Natural killer cell (primary cell): Measurements from ENCODE around the gene PCLAF. TPM values are rescaled to one million over a fixed set of nuclear protein-coding genes. Genes with fewer than 3 reads are reported as not detected.

Experiments used
- ATAC-seq, 3 donors: fragments of 150-1000 bp in 2 of 3; fragments of 200-7000 bp in 1 of 3; cut with Tn5 transposase; 1 replicate in 1 of 3; 2 replicates in 2 of 3; pipeline ENCODE4 v1.10.0; 2021; ENCODE audit warnings: mild to moderate bottlenecking in 2 of 3, moderate library complexity in 2 of 3
- DNase-seq, 2 donors: peaks; one replicate each; pipeline versions ENCODE4 v3.0.0 to v3.0.0-alpha.2; 2013 to 2021; ENCODE audit warnings: mixed read lengths in 1 of 2
- H3K27ac ChIP-seq: one replicate; pipeline ENCODE4 v1.5.1; 2013; ENCODE audit warnings: mild to moderate bottlenecking, low read length
- H3K27me3 ChIP-seq: one replicate; pipeline ENCODE4 v1.6.1; 2013; ENCODE audit warnings: low read length; ENCODE audit not compliant: control insufficient read depth, insufficient read depth
- H3K36me3 ChIP-seq: one replicate; pipeline ENCODE4 v1.6.1; 2013; ENCODE audit warnings: low read length; ENCODE audit not compliant: control insufficient read depth, insufficient read depth
- H3K4me1 ChIP-seq: one replicate; pipeline ENCODE4 v1.6.1; 2013; ENCODE audit warnings: low read length; ENCODE audit not compliant: control insufficient read depth, insufficient read depth
- H3K4me3 ChIP-seq: one replicate; pipeline ENCODE4 v1.5.1; 2013; ENCODE audit warnings: low read length
- H3K9me3 ChIP-seq: one replicate; pipeline ENCODE4 v1.6.1; 2013; ENCODE audit warnings: low read length; ENCODE audit not compliant: control insufficient read depth, insufficient read depth
- H3K27ac Mint-ChIP-seq, 2 donors: one replicate each; pipeline ENCODE4 v1.8.0; 2022; ENCODE audit warnings: mild to moderate bottlenecking in 2 of 2, mixed read lengths in 2 of 2, moderate library complexity in 1 of 2
- H3K27me3 Mint-ChIP-seq, 2 donors: one replicate each; pipeline ENCODE4 v1.8.0; 2022; ENCODE audit warnings: low read depth in 2 of 2, mixed read lengths in 2 of 2
- H3K36me3 Mint-ChIP-seq: one replicate; pipeline ENCODE4 v1.8.0; 2022; ENCODE audit warnings: mixed read lengths
- H3K4me1 Mint-ChIP-seq, 2 donors: one replicate each; pipeline ENCODE4 v1.8.0; 2022; ENCODE audit warnings: mixed read lengths in 2 of 2
- H3K4me3 Mint-ChIP-seq: one replicate; pipeline ENCODE4 v1.8.0; 2022; ENCODE audit warnings: mild to moderate bottlenecking, moderate library complexity, mixed read lengths
- H3K9me3 Mint-ChIP-seq, 2 donors: one replicate each; pipeline ENCODE4 v1.8.0; 2022; ENCODE audit warnings: mixed read lengths in 2 of 2
- WGBS: methylation state at CpG from one replicate; pipeline ENCODE4 v1.1.7; 2013; ENCODE audit warnings: missing lambda C conversion rate; ENCODE audit not compliant: insufficient coverage; 5-methylcytosine and 5-hydroxymethylcytosine counted together
- intact Hi-C: fragments of 100-400 bp; cut with micrococcal nuclease; formaldehyde crosslinking; loops from one replicate; pipeline ENCODE4 v1.14.2; 2022
- total RNA-seq, 4 donors: library from RNA; stranded (reverse); fragments of 120-200 nt in 1 of 4; gene quantifications; one replicate each; pipeline versions ENCODE4 v1.2.3 to v1.2.4, GENCODE V29; 2013 to 2022
- TF ChIP-seq, protein P1 (sequence below): fragments of 200-600 bp; IDR thresholded peaks from one replicate; pipeline ENCODE4 v1.8.0; 2022; ENCODE audit warnings: antibody characterized with exemption

Gene PCLAF
- total RNA-seq, 3 donors from 2014 or later (not counting 1 experiment from before 2014, with no cell fraction given) = 1.4 to 2.2 (median 1.9) TPM

DNA sequence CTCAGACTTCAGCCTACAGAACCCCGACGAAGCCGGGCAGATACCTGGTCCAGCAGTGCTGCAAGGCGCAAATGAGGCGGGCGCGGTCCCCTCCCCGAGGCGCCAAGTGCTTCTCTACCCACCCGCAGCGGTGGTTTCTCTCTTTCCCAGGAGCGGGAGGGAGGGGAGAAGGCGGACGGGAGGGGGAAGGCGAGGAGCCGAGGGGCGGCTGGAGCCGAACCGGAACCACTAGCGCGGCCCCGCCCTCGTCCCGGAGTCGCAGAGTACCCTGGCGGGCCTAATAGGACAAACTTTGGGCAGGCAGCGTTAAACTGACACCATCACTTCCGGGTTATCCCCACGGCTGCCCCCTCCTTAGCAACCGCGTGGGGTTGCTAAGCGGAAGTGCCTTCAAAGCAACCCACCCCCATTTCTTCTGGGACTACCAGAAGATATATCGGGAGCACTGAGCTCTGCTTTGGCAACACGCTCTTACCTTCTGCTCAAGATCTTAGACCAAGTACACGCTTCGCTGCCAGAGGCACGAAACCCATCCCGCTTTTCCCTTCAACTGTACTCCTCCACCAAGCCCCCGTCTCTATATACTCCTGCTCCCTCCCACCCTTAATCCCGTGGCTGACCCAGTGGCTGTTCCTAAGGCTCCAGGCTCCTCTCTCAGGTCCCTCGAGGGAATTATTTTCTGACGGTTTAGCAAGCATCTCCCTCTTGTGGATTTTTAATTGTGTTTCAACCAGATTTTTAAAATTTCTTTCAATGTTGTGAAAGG, 25.1 kb downstream of the PCLAF start, which contains the start of gene CSNK1G1:
Gene CSNK1G1, minus strand, starts transcription at position 230 of the 766 bp plus-strand sequence. CDS start 55,674 bp downstream, outside the sequence.
- no peaks in the 10 kb centered on the region for H3K27me3 Mint-ChIP-seq

DNA sequence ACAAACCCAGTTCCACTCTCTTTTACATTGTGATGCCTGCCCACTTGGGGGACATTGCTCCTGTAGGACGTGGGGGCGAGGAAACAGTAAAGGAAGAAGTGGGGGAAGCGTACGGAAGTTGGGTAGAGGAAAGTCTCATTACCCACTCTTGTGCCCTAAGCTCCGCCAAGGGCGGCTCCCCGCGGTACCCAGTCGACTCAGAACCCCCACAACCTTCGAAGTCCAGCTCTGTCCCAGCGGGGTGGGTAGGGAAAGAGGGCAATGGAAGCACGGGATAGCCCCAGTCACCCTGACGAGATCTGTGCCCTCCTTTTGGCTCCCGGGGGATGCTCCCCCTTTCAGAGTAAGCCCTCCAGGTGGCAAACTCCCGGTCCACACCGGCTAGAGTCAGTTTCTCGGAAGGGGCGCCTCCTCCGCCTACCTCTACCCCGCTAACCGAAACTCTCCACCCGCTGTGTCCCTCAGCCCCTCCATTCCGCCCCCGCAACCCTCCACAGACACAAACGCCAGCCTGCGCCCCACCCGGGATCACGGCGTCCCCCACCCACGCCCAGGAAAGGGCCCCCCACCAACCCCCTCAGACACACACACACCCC, 25.8 kb downstream of the PCLAF start:
- Mint-ChIP-seq H3K36me3 (no peaks in the 10 kb centered on the region), H3K4me1 (peaks cover 17 to 27% of the 10 kb centered on the region in 2 donors), H3K4me3 (peak overlapping the region; percentile 91), H3K27me3 (no peaks in the 10 kb centered on the region), H3K27ac (peak overlapping the region; percentile 79 to 85), H3K9me3 (no peaks in the 10 kb centered on the region)
- Histone ChIP-seq H3K27me3 (no peaks in the 10 kb centered on the region), H3K27ac (peak overlapping the region; percentile 22), H3K36me3 (no peaks in the 10 kb centered on the region), H3K4me1 (peaks cover 8% of the 10 kb centered on the region), H3K9me3 (no peaks in the 10 kb centered on the region), H3K4me3 (peak overlapping the region; percentile 84)
- under 1% methylated on average over 30 of the region's 30 CpGs for WGBS
- peak; percentile 21 to 36 for DNase-seq
- peak; percentile 20 to 40 (median 25) for ATAC-seq
- intact Hi-C loops = no loop called here
- TF ChIP-seq, protein P1, sequence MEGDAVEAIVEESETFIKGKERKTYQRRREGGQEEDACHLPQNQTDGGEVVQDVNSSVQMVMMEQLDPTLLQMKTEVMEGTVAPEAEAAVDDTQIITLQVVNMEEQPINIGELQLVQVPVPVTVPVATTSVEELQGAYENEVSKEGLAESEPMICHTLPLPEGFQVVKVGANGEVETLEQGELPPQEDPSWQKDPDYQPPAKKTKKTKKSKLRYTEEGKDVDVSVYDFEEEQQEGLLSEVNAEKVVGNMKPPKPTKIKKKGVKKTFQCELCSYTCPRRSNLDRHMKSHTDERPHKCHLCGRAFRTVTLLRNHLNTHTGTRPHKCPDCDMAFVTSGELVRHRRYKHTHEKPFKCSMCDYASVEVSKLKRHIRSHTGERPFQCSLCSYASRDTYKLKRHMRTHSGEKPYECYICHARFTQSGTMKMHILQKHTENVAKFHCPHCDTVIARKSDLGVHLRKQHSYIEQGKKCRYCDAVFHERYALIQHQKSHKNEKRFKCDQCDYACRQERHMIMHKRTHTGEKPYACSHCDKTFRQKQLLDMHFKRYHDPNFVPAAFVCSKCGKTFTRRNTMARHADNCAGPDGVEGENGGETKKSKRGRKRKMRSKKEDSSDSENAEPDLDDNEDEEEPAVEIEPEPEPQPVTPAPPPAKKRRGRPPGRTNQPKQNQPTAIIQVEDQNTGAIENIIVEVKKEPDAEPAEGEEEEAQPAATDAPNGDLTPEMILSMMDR = no peak

More for the DNA sequence above, 25.1 kb downstream of the PCLAF start, which contains the start of gene CSNK1G1:
- no peaks in the 10 kb centered on the region for H3K36me3 ChIP-seq
- Mint-ChIP-seq H3K9me3 (no peaks in the 10 kb centered on the region), H3K27ac (peak within 1 kb of the TSS; percentile 79 to 85), H3K4me3 (peak within 1 kb of the TSS; percentile 91), H3K4me1 (peaks cover 17 to 22% of the 10 kb centered on the region in 2 donors), H3K36me3 (no peaks in the 10 kb centered on the region)
- H3K27me3 ChIP-seq = no peaks in the 10 kb centered on the region
- WGBS = under 1% methylated on average over 41 of the region's 42 CpGs
- intact Hi-C loops = loop anchor here (1.0 kb wide), 5 partner anchors 26 to 193 kb away; partner anchors contain the start of genes PPIB and TRIP4
- DNase-seq (peak; percentile 83 to 97), ATAC-seq (peak; percentile 97 to 99 (median 99))
- TF ChIP-seq, protein P1 = peak; percentile 40
- H3K27ac ChIP-seq = peak within 1 kb of the TSS; percentile 22
- H3K9me3 ChIP-seq = no peaks in the 10 kb centered on the region
- peak within 1 kb of the TSS; percentile 84 for H3K4me3 ChIP-seq
- peaks cover 8% of the 10 kb centered on the region for H3K4me1 ChIP-seq

DNA sequence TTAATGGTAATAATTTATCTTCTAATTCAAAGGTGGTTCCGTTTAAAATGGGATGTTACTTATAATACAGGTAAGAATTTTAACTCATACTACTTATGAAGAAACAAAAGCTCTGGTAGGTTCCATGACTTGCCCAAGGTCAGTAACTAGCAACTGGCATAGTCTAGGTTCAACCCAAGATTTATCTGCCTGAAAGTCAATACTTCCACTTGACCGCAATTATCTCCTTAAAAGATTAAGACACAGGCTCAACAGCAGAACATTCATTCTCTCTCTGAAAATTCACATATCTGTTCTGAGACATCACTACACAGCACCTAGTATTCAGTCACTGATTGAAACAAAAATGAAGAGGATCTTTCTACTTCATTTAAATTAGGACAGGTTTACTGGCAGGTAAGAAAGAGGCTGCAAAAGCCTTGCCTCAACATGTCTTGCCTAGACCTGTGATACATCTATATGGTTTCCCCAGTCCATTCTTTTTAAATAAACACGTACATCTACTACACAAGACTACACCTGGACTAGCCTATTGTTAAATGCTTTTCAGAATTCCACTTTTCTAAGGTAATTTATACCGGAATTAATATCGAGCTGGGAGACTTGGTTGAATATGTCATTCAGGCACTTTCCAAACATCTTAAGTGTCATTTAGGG, 26.4 kb downstream of the PCLAF start:
- Histone ChIP-seq H3K4me3 (peak overlapping the region; percentile 84), H3K4me1 (peaks cover 8% of the 10 kb centered on the region), H3K9me3 (no peaks in the 10 kb centered on the region), H3K27me3 (no peaks in the 10 kb centered on the region), H3K27ac (peak overlapping the region; percentile 22), H3K36me3 (no peaks in the 10 kb centered on the region)
- no peaks in the 10 kb centered on the region for H3K36me3 Mint-ChIP-seq
- TF ChIP-seq, protein P1 = no peak
- H3K4me3 Mint-ChIP-seq = peak overlapping the region; percentile 91
- DNase-seq = peak in 1 of 2 donors; percentile 10
- H3K27me3 Mint-ChIP-seq = no peaks in the 10 kb centered on the region
- WGBS = 35% methylated on average over 4 of the region's 5 CpGs
- peaks cover 17 to 27% of the 10 kb centered on the region in 2 donors for H3K4me1 Mint-ChIP-seq
- ATAC-seq = no peak
- intact Hi-C loops = no loop called here
- peak overlapping the region; percentile 79 to 85 for H3K27ac Mint-ChIP-seq
- no peaks in the 10 kb centered on the region for H3K9me3 Mint-ChIP-seq
